Activated T-cell treated with anti-CD3 and anti-CD28 coated beads for 24 hours (primary cell): ENCODE data around the gene TAOK2.
A peak's percentile ranks its signal among the peaks of the same experiment; 100 is the strongest.
"Not testable (repeated sequence)": the region's sequence is repeated elsewhere in the genome, so short reads cannot be mapped to it uniquely, and the experiment has no call there.

ENCODE experiments used
- DNase-seq: peaks from one replicate; pipeline ENCODE4 v3.0.0-alpha.2; 2020; ENCODE audit warnings: low read depth

Gene TAOK2

DNA sequence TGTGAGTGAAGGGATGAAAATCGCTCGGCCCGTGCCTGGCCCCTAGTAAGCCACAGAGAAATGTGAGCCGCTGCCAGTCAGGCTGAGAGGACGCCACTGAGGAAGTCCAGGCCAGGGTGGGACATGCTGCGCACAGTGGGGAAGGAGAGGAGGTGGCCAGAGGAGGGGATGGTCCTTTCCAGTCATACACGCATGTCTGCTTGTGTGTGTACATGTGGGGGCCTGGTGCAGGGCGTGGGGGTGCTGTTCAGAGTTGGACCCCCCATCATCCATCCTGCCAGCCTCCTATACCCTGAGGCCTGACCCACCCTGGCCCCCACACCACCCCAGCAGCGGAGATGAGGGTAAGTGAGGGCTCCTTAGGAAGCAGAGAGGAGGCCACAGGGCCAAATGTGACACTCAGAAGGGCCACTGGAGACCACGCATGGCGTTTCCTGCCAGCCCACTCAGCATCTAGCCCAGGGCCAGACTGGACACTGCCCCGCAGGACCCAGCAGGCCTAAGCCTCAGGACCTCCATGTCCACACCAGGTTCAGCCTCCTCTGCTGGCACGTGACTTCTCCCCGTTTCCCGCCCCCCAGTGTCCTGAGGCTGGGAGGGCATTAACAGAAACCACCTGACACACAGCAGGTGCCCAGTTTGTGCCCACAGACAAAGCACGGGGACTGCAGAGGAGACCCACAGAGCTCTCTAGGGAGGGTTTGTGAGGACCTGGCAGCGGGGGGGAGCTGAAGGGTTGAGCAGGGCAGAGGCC, 30.2 kb downstream of the TAOK2 start:
- no peak for DNase-seq

DNA sequence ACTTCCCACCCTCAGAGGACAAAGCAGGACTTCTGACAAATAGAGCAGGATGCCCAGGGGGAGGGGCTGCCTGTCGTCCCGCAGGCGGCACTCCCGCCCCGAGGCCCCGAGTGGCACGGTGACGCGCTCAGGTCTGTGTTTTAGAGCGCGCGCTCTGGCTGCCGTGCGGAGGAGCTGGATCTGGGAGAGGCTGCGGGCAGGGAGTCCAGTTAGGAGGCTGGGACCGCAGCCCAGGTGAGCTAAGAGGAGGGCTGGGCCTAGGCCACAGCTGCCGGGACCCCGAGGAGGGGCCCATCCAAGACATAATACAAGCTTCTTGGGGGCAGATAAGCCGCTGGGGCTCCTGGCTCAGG, 30.7 kb downstream of the TAOK2 start:
- DNase-seq, result no peak

DNA sequence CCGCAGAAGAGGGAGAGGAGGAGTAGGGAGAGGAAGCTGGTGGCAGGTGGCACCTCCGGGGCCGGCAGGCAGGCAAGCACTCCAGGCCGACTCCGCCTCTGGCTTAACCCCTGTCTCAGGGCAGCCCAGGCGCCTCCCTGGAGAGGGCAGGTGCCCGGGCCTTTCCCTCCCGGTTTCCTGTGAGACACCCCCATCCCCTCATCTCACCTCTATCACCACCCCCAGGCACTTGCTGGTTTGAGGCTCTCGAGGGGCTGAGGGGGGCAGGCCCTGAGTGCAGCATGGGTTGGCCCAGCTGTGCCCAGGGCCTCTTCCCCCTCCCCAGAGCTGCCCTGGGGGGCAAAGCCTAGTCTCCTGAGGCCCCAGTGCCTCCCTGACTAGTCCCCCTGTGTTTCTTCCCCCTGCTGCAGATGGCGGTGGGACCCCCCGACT, 31.2 kb downstream of the TAOK2 start:
- no peak for DNase-seq

DNA sequence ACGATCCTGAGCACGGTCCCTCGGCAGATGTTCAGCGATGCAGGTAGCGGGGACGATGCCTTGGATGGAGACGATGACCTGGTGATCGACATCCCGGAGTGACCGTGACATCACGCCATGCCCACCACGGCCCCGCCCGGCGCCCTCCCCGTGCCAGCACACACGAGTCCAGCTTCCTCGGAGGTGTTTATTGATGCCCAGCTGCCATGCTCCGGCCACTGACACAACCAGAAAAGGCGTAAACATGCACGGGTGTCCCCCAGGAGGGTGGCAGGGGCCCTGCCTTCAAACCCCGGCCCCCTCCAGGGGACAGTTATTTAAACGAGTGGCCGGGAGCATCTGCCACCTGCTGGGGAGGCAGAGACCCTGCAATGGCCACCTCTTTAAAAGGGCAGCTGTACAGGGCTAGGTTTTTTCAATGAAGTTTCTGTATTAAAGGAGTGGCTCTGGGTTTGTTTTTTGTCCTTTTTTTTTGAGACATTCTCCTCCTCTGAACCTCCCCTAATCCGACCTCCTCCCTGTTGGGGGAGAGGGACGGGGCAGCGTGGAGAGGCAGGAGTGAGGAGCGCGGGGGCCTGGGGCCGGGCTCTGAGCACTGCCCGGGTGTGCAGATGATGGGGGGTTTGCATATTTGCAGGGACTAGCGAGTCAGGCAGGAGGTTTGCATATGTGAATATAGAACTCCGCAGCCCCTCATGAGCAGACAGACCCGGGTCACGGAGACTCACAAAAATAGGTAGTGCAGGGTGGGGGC, 31.9 kb downstream of the TAOK2 start:
- no peak for DNase-seq

DNA sequence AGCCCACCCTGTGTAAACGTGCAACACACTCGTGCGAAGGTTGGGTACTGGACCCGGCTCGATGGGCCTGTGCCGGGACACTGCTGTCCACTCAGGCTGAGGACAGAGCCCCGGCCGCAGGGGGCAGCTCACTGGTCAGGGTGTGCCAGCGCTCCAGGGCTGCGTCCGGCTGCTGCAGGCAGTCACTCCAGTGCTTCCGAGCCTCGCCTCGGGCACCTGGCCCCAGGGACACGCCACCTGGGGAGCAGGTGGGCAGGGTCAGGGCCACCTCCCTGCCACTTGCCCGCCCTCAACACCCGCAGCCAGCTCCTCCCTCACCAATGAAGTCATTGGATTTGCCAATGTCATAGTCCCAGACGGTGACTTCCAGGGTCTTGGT, 32.4 kb downstream of the TAOK2 start:
- DNase-seq, result no peak

DNA sequence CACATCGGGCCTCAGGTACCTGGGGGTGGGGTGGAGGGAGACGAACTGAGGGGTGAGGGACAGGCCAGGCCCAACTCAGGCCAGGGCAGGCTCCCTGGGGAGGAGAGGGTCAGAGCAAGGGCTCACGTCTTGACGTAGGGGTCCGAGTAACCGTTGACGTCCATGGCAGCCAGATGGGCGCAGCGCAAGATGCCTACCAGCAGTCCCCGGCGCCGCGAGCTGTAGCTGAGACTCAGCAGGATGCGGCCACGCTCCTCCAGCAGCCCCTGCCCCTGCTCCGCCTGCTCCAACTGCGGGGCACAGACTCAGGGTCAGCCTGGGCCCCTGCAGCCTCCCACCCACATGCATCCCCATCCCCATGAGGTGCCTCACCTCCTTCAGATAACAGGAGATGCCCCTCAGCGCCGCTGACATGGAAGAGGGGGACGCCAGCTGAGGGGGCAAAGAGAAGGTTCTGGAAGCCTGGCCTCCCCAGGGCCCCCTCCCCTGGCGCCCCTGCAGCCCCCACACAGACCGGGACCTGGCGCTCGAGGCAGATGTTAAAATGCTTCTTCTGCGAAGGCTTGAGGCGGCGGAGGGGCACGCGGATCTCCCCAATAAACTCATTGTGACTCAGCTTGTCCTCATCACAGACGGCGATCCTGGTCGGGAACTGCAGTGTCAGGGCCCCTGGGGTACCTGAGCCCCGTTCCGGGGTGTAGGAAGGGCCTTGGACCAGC, 33.1 kb downstream of the TAOK2 start:
- DNase-seq, result no peak

DNA sequence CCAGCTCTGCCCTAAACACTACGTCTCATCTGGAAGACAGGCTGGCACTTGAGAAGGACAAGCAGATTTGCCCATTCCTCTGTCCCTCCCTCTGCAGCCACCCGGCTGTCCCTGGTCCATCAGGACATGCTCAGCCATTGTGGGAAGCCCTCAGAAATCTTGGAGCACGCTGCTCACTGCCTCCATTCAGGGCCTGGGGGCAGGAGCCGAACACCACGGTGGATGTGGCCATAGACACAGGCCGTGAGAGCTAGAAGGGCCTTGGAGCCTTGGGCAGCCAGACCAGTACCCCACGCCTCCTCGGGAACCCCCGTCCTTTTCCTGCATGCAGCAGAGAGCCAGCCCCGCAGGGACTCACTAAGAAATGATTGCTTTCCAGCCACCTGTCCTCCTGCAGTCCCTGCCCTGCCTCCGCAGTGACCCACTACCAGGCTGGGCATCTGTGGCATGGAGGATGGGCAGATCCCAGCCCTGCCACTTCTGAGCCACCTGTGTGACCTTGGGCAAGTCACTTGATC, 33.8 kb downstream of the TAOK2 start:
- DNase-seq, result no peak

DNA sequence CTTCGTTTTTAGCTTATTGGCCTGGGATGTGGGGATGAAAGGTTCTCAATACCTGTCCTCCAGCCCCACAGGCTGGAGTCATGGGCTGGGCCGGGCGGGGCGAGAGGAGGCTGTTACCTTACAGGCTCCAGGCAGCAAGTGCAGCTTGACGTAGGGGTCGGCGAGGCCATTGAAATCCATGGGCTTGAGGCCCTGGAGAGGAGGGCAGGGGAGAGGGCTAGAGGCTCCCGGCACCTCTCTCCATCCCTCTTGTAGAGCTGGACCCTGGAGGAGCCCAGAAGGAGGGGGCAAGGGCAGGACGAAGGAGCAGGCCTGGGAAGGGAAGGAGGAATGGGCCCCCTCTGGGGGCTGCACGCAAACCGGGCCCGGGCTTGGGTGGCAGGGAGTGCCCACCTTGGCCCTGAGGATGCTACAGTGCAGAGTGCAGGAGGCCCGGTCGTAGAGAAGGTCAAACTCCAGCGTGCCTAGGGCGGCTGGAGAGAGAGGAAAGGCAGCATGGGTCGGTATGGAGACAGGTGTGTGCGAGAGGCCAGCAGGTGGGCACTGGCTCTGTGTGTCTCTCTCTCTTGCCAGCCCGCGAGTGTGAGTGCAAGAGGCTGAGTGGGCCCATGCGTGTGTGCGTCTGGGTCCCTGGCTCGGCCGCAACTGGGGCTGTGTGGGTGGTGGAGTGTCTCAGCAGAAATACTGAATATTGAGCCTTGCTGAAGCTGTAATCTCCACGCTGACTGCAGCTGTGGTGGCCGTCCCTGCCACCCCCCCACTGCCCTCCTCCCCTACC, 35.6 kb downstream of the TAOK2 start:
- no peak for DNase-seq

DNA sequence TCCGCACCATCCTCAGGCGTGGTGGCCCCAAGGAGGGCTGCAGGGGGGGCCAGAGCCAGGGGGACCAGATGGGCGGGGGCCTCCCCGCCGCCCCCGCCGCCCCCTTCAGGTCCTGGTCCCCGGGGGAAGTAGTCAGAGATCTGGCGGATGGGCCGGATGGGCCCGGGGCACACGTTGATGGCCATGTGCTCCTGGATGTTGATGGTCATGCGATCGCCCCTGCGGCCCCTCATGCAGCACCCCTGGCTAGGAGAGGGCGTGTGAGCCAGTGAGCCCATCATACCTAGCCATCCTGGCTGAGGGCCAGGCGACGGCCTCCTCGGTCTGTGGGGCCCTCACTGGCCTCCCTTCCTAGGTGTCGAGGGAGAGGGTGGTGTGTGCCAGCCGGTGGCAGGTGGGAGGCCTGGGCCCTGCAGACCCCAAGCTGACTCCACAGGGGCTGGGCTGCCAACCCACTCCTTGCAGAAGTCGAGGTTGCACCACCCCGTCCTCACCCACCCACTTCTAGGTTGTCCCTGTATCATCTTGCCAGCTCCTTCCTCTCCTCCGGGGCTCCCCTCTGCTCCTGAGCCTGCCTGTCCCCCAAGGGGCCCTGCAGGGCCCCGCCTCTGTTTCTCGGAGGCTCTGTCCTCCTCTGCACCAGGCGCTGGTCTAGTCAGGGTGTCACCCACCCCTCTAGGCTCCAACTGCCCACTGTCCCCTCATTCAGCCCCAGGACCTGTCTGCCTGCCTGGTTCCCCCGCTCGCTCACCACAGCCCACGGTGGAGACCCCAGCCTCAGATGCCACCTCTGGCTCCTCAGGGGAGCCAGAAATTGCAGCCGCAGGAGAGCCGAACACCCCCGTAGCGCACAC, 36.5 kb downstream of the TAOK2 start:
- no peak for DNase-seq

DNA sequence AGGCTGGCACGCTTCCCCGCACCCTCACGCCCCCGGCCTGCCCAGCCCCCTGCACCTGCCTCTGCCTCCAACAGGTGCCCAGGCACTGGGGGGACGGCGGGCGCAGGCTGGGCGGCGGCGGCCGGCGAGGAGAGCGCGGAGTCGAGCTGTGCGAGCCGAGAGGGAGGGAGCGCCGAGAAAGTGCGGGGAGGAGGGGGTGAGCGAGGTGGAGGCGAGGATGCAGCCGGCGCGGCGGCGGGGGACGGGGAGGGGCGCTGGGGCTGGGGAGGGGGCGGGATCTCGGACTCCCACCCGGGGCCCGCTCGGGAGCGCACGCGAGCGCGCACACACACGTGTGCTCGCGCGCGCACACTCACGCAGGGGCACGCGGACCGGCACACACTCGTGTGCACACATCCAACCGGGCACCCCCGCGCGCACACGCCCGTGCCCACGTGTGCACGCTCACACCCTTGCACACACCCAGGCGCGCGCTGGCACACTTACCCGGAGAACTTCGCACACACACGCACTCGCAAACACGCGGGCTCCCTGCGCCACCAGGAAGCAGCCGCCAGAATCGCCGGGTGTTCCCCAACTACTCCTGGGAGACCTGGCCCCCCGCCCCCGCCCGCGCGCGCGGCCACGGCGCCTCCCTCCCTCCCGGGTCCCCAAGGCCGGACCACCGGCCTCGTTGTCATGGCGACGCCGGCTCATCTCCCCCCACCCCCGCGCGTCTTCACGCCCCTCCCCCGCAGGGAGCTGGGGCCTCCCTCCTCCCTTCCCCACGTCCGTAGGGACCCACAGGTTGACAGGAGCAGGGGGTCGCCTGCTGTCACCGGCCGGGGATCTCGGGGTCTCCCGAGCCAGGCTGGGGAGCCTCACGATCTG, 37.4 kb downstream of the TAOK2 start, which contains the start of gene DOC2A:
DOC2A (minus strand) TSS at position 184 of the 870 bp plus-strand sequence. CDS start 805 bp downstream, outside the sequence.
- DNase-seq, result peak; percentile 22

DNA sequence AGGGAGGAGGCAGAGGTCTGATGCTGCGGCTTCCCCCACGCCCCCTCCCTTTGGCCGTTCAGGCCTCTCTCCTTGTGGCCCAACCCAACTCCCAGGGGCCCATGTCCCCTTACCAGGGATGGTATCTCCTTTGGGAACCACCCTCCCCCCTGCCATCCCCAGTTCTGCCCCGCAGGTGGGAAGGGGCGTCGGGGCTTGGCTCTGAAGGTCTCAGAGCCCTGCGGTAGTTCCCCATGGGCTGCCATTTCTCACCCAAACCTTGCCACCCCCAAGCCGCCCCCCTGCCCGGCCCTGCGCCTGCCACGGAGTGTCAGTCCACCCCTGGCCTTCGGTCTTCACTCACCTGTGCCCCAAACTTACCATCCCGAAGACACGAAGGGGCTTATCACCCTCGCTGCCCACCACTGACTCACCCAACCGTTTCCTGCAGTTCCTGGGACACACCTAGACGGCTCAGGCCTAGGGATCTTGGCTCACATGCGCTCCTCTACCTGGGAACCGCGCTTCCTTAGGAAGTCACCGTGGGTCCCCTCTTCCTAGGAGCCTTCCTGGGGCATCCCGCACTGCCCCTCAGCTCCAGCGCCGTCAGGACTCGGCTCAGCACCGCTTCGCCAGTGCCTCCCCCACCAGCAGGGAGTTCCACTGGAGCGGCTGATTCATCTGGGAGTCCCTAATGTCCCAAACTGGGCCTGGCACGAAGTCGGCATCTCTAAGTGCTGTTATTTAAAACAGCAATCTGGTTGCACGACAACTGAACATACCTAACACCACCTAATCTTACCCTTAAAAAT, 38.2 kb downstream of the TAOK2 start:
- DNase-seq, result no peak

DNA sequence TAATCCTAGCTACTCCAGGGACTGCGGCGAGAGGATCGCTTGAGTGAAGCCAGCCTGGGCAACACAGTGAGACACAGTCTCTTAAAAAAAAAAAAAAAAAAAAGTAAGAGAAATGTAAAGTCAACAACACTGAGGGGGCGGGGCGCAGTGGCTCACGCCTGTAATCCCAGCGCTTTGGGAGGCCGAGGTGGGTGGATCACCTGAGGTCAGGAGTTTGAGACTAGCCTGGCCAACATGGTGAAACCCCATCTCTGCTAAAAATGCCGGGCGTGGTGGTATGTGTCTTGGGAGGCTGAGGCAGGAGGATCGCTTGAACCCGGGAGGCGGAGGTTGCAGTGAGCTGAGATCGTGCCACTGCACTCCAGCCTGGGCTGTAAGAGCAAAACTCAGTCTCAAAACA, 38.9 kb downstream of the TAOK2 start:
- DNase-seq, result not testable (repeated sequence)

DNA sequence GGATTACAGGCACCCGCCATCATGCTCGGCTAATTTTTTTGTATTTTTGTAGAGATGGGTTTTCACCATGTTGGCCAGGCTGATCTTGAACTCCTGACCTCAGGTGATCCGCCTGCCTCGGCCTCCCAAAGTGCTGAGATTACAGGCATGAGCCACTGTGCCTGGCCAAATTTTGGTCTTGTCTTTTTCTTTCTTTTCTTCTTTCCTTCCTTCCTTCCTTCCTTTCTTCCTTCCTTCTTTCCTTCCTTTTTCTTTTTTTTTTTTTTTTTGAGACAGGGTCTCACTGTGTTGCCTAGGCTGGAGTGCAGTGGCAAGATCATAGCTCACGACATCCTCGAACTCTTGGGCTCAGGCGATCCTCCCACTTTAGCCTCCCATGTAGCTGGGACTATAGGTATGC, 41.8 kb downstream of the TAOK2 start:
- not testable (repeated sequence) for DNase-seq

DNA sequence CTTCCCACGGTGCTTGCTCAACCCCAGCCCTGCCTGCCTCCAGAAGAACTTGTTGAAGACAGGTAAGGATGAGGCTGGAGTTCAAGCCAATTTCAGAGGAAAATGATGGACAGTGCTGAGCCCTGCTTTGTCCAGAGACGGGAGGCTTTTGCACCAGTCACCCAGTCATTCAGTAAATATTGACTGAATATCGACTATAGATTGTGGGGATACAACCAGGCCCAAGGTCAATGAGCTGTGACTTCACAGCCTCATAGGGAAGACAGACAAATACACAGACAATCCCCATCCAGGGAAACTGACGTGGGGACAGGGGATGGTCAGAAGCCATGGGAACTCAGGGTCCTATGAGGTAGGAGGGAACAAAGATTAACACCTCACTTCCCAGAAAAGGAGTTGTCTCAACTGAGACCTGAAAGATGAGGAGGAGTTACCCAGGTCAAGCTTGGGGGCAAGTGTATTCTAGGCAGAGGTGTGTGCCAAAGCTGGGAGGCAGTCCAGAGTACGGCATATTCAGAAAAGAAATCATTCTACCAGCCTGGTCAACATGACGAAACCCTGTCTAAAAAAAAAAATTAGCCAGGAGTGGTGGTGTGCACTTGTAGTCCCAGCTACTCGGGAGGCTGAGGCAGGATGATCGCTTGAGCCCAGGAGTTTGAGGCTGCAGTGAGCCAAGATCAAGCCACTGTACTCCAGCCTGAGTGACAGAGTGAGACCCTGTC, 43.0 kb downstream of the TAOK2 start:
- DNase-seq, result no peak

DNA sequence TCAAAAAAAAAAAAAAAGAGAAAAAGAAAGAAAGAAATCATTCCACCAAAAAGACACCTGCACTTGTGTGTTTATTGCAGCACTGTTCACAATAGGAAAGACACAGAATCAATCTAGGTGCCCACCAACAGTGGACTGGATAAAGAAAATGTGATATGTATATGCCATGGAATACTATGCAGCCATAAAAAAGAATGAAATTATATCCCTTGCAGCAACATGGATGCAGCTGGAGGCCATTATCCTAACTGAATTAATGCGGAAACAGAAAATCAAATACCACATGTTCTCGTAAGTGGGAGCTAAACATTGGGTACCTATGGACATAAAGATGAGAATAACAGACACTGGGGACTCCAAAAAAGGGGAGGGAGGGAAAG, 43.6 kb downstream of the TAOK2 start:
- no peak for DNase-seq

DNA sequence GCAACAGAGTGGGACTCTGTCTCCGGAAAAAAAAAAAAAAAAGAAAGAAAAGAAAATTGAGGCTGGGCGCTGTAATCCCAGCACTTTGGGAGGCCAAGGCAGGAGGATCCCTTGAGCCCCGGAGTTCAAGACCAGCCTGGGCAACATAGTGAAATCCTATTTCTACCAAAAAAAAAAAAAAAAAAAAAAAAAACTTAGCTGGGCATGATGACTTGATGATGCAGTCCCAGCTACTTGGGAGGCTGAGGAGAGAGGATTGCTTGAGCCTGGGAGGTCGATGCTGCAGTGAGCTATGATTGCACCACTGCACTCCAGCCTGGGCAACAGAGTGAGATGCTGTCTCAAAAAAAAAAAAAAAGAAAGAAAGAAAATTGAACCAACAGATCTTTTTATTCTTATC, 44.3 kb downstream of the TAOK2 start:
- DNase-seq, result not testable (repeated sequence)

DNA sequence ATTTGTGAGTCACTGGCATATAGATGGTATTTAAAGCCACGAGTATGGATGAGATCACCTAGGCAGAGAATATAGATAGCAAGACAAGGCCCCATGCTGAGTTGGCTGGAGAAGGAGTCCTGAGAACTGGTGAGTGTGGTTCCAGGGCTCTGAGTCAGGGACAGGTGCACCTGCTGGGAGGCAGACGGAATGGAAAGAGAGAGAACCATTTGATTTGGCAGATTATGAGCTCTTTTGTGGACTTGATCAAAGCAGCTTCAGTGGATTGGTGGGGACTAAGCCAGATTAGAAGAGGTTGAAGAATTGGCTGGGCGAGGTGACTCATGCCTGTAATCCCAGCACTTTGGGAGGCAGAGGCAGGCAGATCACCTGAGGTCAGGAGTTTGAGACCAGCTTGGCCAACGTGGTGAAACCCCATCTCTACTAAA, 45.1 kb downstream of the TAOK2 start:
- no peak for DNase-seq

DNA sequence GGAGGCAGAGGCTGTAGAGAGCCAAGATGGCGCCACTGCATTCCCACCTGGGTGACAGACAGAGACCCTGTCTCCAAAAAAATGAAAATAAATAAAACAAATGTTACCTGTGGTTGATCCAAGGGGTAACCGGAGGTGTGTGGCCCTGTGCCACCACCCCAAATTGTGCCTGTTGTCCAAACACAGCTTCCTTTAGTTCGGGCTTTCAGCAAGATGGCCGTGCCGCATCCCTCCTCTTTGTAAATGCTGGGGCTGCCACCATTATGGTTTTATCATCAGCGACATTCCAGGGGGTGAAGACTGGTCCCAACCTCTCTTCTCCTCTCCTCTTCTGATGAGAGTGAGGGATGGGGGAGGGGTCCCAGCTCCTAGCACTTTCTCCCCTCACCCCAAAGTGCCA, 49.2 kb downstream of the TAOK2 start, which contains the start of gene C16orf92:
C16orf92 (plus strand) TSS at position 312 of the 400 bp plus-strand sequence. CDS start 143 bp downstream, outside the sequence.
- DNase-seq, result no peak
